Nephron (organoid): ENCODE measurements around the gene DNASE1L2.

Experiments
- H3K27ac Mint-ChIP-seq, 3 experiments: 2 replicates each; pipeline ENCODE4 v1.8.0; 2020; ENCODE audit warnings: mixed read lengths in 3 of 3, mild to moderate bottlenecking in 2 of 3, moderate library complexity in 1 of 3
- H3K27me3 Mint-ChIP-seq: 2 replicates; pipeline ENCODE4 v1.8.0; 2021; ENCODE audit warnings: low read depth, mild to moderate bottlenecking, moderate library complexity, mixed read lengths
- H3K36me3 Mint-ChIP-seq: 2 replicates; pipeline ENCODE4 v1.8.0; 2020; ENCODE audit warnings: low read depth, mixed read lengths
- H3K4me1 Mint-ChIP-seq: 2 replicates; pipeline ENCODE4 v1.8.0; 2020; ENCODE audit warnings: mixed read lengths
- H3K4me3 Mint-ChIP-seq, 3 experiments: 2 replicates each; pipeline ENCODE4 v1.8.0; 2020; ENCODE audit warnings: mild to moderate bottlenecking in 3 of 3, mixed read lengths in 3 of 3, moderate library complexity in 2 of 3
- H3K9me3 Mint-ChIP-seq: 2 replicates; pipeline ENCODE4 v1.8.0; 2020; ENCODE audit warnings: mixed read lengths
- CTCF ChIP-seq, 3 experiments: fragments of 200-600 bp; sonication (generic); IDR thresholded peaks; one replicate each; pipeline ENCODE4 v1.5.0; 2021; ENCODE audit warnings: antibody characterized with exemption in 3 of 3; ENCODE audit not compliant: unreplicated experiment in 3 of 3

The DNASE1L2 gene

GRCh38 chr16:2286550-2286949 is 50.3 kb downstream of the DNASE1L2 start:
- no peak overlapping the region for H3K27ac Mint-ChIP-seq
- no peak for TF ChIP-seq CTCF (IDR thresholded peaks at IDR 0.05; ENCODE audit: unreplicated experiment in 3 of 3)

GRCh38 chr16:2287916-2288547 is 51.8 kb downstream of the DNASE1L2 start:
- no peak overlapping the region for H3K27ac Mint-ChIP-seq

More at GRCh38 chr16:2286550-2286949, 50.3 kb downstream of the DNASE1L2 start:
- no peak overlapping the region for H3K4me3 Mint-ChIP-seq
- H3K27me3 Mint-ChIP-seq: peaks cover 4% of the 10 kb centered on the region
- no peaks in the 10 kb centered on the region for H3K4me1 Mint-ChIP-seq
- no peaks in the 10 kb centered on the region for H3K36me3 Mint-ChIP-seq
- no peaks in the 10 kb centered on the region for H3K9me3 Mint-ChIP-seq

More at GRCh38 chr16:2287916-2288547, 51.8 kb downstream of the DNASE1L2 start:
- peaks cover 4% of the 10 kb centered on the region for H3K27me3 Mint-ChIP-seq
- no peak for TF ChIP-seq CTCF (IDR thresholded peaks at IDR 0.05; ENCODE audit: unreplicated experiment in 3 of 3)
- no peaks in the 10 kb centered on the region for H3K36me3 Mint-ChIP-seq
- H3K9me3 Mint-ChIP-seq: no peaks in the 10 kb centered on the region
- no peaks in the 10 kb centered on the region for H3K4me1 Mint-ChIP-seq
- H3K4me3 Mint-ChIP-seq: no peak overlapping the region
